Measurements from ENCODE around the gene FSTL3.

The FSTL3 gene

GRCh38 chr19:645912-646778 is 30.0 kb upstream of the FSTL3 start:
- no peak for DNase-seq

DNA sequence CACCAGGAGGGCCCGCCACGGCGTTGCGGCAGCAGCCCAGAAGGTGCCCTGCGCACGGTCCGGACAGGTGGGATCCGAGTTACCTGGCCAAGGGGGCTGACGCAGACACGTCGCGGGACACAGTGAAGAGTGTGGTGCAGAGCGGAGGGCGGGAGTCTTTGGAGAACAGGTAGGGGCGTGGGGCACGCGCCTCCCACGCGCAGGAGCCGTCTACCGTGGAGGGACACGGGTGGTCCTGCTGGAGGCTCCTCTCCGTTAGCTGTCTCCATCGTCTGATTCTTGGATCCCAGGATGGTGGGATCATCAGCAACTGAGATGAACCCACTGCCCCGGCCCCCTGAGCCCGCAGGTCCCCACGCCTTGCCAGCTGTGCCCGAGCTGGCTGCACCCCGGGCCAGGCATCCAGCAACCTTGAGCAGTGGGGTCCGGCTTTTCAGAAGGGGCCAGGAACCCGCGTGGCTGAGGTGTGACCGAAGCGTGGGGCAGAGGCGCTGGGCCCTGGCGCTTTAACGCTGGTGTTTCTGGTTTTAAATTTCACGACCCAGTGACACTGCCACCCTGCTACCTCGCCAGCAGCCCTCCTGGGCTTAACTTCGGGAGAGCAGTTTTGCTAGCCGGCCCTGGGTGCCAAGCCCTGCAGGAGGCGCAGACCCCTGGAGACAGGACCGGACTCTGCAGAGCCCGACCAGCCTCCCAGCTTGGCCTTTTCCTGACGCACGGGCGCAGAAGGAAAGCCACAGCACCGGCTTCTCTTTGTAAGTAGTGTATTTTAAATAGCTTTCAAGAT is 29.2 kb upstream of the FSTL3 start:
- no peak for DNase-seq

DNA sequence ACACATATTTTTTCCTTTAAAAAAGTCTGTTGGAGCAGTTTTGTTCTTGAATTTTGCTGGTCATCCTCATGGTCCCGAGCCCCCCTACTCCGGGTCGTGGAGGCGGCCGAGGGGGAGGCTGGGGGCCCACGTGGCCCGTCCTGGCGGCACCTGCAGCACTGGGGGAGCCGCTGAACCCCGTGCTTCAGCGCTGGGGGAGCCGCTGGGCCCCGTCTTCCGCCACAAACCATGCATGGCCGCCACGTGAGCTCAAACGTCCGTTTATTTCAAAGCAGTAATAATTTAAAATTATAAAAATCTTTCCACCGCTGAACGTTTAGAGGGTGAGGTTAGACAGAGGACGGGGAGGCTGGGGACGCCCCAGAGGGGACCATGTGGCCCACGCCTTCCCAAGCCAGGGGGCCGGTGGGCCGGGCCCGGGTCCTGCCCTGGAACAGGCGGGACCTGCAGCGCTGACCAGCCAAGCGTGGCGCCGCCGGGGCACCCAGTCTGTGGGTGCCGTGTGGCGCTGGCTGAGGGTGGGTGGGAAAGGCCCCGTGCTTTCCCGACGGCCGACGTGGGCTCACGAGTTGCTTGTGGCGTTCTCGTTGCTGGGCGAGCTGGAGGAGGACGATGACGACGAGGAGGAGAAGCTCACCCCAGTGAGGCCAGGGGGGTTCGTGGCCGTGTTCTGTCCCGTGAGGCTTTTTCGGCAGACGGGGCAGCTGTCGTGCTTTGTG is 28.5 kb upstream of the FSTL3 start:
- no peak for DNase-seq

DNA sequence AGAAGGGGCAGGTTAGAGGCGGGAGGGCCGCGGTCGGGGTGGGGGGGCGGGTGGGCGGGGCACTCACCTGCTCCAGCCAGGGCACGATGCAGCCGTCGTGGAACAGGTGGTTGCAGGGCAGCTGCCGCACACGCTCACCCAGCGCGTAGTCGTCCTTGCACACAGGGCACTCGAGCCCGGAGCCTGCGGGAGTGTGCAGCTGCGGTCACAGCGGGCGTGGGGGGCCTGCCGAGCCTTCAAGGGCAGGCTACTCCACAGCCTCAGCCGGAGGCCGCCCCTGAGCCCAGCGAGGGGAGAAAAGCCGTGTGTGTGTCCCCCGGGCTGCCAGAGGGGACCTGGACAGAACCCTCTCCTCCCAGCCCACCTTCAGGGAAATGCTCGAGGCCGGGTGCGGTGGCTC is 27.9 kb upstream of the FSTL3 start:
- no peak for DNase-seq

- no peak for DNase-seq
Measured at GRCh38 chr19:648904-649801, 27.0 kb upstream of the FSTL3 start.

DNA sequence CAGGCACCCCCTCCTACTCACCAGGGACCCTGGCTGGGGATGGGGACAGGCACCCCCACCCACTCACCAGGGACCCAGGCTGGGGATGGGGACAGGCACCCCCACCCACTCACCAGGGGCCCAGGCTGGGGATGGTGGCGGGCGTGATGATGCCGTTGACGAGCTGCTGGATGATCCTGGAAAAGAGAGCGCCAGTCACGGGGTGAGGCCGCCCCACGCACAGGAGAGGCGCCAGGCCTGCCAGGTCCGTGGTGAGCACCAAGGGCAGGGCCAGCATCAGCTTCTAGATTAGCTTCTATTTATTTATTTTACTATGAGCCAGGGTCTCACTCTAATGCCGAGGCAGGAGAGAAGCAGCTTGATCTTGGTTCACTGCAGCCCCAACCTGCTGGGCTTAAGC is 26.1 kb upstream of the FSTL3 start:
- no peak for DNase-seq

DNA sequence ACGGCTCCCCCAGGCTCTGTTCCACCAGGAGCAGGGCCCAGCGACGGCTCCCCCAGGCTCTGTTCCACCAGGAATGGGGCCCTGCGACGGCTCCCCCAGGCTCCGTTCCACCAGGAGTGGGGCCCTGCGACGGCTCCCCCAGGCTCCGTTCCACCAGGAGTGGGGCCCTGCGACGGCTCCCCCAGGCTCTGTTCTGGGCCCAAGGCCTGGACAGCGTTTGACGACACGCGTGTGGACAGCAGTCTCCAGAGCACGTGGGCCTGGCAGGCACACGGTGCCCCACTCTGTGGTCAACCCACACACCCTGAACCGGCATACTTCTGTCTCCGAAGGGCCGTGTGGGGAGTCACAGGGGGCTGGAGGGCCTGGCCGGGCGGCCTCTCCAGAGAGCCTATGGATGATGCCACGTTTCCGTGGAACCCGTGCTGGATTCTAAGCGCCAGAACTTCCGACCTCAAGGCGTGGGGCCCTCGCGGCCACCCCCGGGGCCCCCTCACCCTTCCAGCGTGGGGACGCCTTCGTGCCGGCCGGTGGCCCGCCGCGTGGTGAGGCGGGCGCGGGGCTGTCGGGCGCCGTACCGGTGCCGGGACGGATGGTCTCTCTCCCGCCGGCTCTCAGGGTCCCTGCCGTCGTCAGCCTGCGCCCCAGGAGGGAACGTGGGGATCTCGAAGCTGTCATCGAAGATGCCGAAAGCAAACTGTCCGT is 24.9 kb upstream of the FSTL3 start:
- DNase-seq, result no peak

- DNase-seq, result no peak
Measured at GRCh38 chr19:651991-652390, 24.2 kb upstream of the FSTL3 start.

- no peak for DNase-seq
Measured at GRCh38 chr19:652467-653389, 23.5 kb upstream of the FSTL3 start.

DNA sequence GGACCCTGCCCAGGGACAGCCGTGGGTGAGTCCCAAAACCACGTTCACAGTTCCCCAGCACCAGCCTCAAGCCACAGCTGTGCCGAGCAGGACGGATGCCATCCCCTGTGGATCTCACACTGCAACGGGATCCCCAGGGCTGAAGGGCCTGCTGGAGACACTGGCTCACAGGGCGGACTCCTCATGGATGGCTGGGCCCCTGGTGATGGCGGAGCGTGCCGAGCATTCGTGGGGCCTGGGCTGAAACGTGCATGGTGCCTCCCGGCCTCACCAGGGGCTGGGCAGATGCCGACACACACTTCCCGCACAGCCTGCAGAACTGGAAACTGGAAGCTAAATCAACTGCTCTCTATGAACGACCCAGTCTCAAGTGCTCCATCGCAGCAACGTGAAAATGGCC is 22.8 kb upstream of the FSTL3 start:
- no peak for DNase-seq

DNA sequence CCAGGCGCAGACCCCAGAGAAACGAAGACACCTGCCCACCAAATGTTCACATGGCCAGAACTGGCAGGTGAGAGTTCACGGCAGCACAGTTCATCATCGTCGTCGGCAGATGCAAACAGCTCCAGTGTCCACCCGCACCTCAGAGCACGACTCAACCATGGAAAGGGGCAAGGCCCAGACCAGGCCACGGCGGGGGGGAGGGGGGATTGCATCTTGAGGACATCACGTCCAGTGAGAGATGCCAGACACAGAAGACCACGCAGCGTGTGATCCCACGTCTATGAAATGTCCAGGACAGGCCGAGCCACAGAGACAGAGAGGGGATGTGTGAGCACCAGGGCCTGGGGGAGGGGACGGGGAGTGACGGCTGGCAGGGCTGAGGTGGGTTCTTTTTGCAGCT is 20.5 kb upstream of the FSTL3 start:
- no peak for DNase-seq

DNA sequence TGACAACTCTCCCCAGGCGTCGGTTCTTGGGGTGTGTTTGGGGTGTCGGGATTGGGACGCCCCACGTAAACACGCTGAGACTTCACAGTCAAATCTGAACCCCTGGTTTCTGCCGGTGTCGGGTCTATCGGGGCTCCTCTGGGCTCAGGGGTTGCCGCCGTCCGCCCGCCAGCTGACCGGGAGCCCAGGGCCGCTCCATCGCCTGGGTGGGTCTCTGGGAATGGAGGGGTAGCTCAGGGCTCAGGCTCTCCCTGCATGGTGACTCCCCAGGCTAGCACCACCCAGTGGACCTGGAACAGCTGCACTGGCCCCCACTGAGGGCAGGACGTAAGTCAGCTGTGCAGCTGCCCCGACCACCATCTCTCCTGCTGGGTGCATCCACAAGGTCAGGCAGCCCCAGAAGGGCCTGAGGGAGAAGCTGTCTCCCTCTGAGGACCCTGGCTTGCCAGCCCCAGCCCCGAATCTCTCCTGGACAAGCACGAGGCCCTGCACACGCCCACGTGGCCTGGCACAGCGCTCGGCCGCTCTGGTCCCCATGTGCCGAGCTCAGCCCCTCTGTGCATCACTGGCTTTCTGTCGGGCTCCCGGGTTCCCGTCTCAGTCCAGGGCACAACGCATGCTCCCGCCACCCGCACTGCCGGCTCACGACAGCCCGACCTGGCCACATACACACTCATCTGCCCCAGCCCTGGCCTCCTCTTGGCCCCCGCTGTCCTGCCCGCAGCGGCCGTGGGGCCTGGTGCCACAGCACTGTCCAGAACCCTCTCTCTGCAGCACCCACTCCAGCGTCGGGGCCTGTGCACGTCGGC is 19.2 kb upstream of the FSTL3 start:
- no peak for DNase-seq

DNA sequence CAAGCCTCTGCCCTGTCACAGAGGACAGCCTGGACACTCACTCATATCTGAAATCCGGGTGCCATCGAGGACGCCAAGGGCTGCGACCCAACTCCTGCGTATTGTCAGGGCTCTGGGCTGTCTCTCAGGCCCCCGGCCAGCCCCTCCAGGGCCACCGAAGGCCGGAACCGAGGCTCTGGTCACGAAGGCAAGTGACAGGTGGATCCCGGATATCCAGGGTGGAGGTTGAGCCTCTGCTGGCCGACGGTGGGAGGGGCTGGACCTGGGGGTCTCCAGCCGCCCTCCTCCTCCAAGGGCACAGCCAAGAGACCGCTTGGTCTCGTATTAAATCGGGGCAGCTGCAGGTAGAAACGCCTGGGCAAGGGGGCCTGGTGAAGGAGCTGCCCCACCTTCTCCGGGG is 18.6 kb upstream of the FSTL3 start:
- DNase-seq, result no peak

DNA sequence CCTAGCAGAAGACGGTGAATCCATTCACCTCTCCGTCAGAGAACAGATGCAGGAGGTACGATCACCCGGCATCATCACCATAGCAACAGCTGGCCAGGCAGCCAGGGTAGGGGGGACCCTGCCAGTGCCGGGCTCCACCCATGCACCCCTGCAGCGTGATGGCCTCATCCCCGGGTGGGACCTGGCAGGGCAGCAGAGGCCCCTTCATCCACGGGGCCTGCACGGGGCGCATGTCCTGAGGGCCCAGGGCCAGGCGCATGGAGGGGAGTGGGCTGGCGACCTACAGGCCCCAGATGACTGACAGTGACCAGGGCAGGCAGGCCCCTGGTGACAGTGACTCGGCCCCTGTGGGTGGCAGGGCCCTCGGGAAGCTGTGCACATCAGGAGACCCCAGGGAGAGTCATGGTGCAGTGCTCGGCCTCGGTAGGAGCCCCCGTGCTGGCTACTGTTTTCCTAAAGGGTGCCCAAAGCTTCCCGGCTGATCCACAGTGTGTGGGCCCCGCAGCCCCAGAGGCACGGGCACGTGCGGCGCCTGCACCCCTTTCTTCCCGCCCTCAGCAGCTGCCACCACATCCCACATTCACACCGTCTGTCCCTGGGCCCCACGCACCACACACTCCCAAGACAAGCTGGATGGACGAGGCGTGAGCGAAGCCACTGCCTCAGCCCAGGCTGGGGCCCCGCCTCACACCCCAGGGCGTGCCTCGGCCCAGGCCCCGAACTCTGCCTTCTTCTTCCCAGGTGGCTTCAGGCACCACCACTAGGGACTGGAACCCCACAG is 17.9 kb upstream of the FSTL3 start:
- DNase-seq, result no peak

- no peak for DNase-seq
Measured at GRCh38 chr19:658916-659839, 17.0 kb upstream of the FSTL3 start.

GRCh38 chr19:660793-661426 is 15.3 kb upstream of the FSTL3 start:
- no peak for DNase-seq

- no peak for DNase-seq
Measured at GRCh38 chr19:661427-662196, 14.6 kb upstream of the FSTL3 start.

All from NCI-H446 treated with DMSO at 0.1 percent for 48 hours (cell line).